DMS153 (cell line): Measurements from ENCODE around the gene LMAN1L.

Experiments used
- DNase-seq: peaks from one replicate; lab custom pipeline; 2025; lab: John Stamatoyannopoulos, UW

Gene LMAN1L

GRCh38 chr15:74816624-74817369 lies 4.2 kb downstream of the LMAN1L start:
- no peak for DNase-seq

- DNase-seq = no peak
Measured at GRCh38 chr15:74817370-74817737, 4.7 kb downstream of the LMAN1L start.

- no peak for DNase-seq
Measured at GRCh38 chr15:74820056-74820455, 7.4 kb downstream of the LMAN1L start.

GRCh38 chr15:74821091-74821789 lies 8.6 kb downstream of the LMAN1L start:
- no peak for DNase-seq

- DNase-seq = no peak
Measured at GRCh38 chr15:74821790-74822158, 9.1 kb downstream of the LMAN1L start.

GRCh38 chr15:74822233-74822632 lies 9.6 kb downstream of the LMAN1L start:
- no peak for DNase-seq

GRCh38 chr15:74823324-74823723 lies 10.7 kb downstream of the LMAN1L start:
- no peak for DNase-seq

- DNase-seq = no peak
Measured at GRCh38 chr15:74824976-74825375, 12.3 kb downstream of the LMAN1L start.

GRCh38 chr15:74825866-74826265 lies 13.2 kb downstream of the LMAN1L start:
- no peak for DNase-seq

- no peak for DNase-seq
Measured at GRCh38 chr15:74826364-74826819, 13.8 kb downstream of the LMAN1L start, which contains the start of gene CPLX3. TSS of gene CPLX3 (plus strand) at chr15:74826627. CDS start at chr15:74826704, 77 bp downstream.

- DNase-seq = no peak
Measured at GRCh38 chr15:74826921-74827320, 14.3 kb downstream of the LMAN1L start.

- no peak for DNase-seq
Measured at GRCh38 chr15:74827614-74828013, 15.0 kb downstream of the LMAN1L start.

GRCh38 chr15:74828835-74829234 lies 16.2 kb downstream of the LMAN1L start:
- no peak for DNase-seq

GRCh38 chr15:74829486-74829885 lies 16.9 kb downstream of the LMAN1L start:
- DNase-seq = no peak

GRCh38 chr15:74829991-74830390 lies 17.4 kb downstream of the LMAN1L start:
- DNase-seq = no peak

- DNase-seq = no peak
Measured at GRCh38 chr15:74830868-74831267, 18.2 kb downstream of the LMAN1L start.

- no peak for DNase-seq
Measured at GRCh38 chr15:74831813-74832495, 19.3 kb downstream of the LMAN1L start.

- DNase-seq = no peak
Measured at GRCh38 chr15:74832826-74833225, 20.2 kb downstream of the LMAN1L start.

GRCh38 chr15:74833376-74834107 lies 20.9 kb downstream of the LMAN1L start:
- DNase-seq = no peak

- no peak for DNase-seq
Measured at GRCh38 chr15:74835312-74835823, 22.7 kb downstream of the LMAN1L start.

GRCh38 chr15:74836846-74837245 lies 24.2 kb downstream of the LMAN1L start:
- DNase-seq = no peak
